ENCODE measurements around the gene SSBP4. TPM values are rescaled to one million over a fixed set of nuclear protein-coding genes. Genes with fewer than 3 reads are reported as not detected.

SSBP4 gene
- total and polyA plus RNA-seq, 9 of the 15 experiments (the other 6 are each of a cell fraction or from before 2014, with no cell fraction given): 1.1 to 189 (median 39.0) TPM

DNA sequence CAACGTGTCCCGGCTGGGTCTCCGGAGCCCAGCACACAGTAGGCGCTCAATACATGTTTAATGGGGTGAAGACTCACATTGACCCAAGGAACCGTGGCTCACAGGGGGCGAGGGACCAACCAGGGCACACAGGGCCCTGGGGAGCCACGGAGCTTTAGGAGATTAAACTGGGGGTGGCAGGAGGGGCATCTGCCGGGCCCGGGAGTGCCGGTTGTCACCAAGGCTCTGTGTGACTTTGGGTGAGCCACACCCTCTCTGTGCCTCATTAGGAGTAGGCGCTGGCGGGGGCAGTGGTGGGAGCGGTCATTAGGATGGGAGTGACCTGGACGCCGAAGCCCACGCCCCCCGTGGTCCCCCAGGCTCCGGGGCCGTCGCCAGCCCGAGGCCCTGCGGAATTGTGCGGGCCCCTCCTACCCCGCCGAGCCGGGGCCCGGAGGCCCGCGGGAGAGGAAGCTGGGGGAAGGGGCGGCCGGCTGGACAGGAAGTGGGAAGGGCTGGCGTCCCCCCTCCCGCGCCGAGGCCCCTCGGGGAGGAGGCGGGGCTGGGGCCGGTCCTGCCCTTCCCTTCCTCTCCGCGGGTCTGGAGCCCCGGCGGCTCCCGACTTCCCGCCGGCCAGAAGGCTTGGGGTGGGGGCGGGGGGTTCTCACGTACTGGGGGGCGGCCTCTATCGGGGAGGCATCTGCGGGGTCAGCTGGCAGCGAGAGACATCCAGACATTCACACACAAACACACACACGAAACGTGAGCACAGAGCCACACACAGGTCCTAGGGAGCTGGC lies 1.8 kb upstream of the SSBP4 start:
- in situ Hi-C loops (cut with MboI) (loop anchor here (10.0 kb wide), 1 partner anchor 323 kb away; the partner anchor contains the start of gene MAST3), intact Hi-C loops (cut with micrococcal nuclease) (loop anchor here (5.0 kb wide), 1 partner anchor 215 kb away; the partner anchor contains the start of gene RAB3A)
- Histone ChIP-seq H3K4me2 (ENCODE audit: insufficient read depth, low read length) (peak overlapping the region; percentile 88), H3K4me1 (replicated peaks in 1 of 2; ENCODE audit: control insufficient read depth in 2 of 2, insufficient read depth in 2 of 2, low read length in 2 of 2) (peaks cover 51 to 91% of the 10 kb centered on the region in 2 experiments), H3K9me1 (ENCODE audit: control insufficient read depth, insufficient read depth, low read length) (no peaks in the 10 kb centered on the region), H3K9me3 (replicated peaks; ENCODE audit: control insufficient read depth, insufficient read depth, low read depth, low read length) (no peaks in the 10 kb centered on the region), H3K36me3 (ENCODE audit: control insufficient read depth, insufficient read depth, low read length) (peaks cover 12% of the 10 kb centered on the region; the same call in 1 of the 3 replicates), H4K20me1 (replicated peaks; ENCODE audit: control insufficient read depth, insufficient read depth, low read length) (peaks cover 10% of the 10 kb centered on the region; the same call in 1 of the 2 replicates), H3K27me3 (ENCODE audit: control insufficient read depth in 2 of 2, insufficient read depth in 2 of 2, low read length in 2 of 2) (no peaks in the 10 kb centered on the region), H2AFZ (ENCODE audit: low read depth, low read length) (peak overlapping the region; percentile 92), H3K4me3 (peak overlapping the region; percentile 60), H3K27ac (ENCODE audit: extremely low read depth, low read depth, low read length) (peak overlapping the region; percentile 97), H3K9ac (ENCODE audit: insufficient read depth in 1 of 2, low read depth in 2 of 2, low read length in 2 of 2) (peak overlapping the region; percentile 90 to 93), H3K79me2 (ENCODE audit: control insufficient read depth, insufficient read depth, low read length) (peaks cover 47% of the 10 kb centered on the region)
- CTCF ChIA-PET (ENCODE audit: low intra/inter-chr PET ratio): no interaction called here
- no TSS peak for BruUV-seq (replicated peaks)
- ATAC-seq: peak; percentile 74
- FAIRE-seq: no peak
- WGBS (ENCODE audit: insufficient coverage, low coverage, missing lambda C conversion rate): 0% methylated on average over 29 of the region's 53 CpGs
- POLR2A ChIA-PET: interaction anchor here (0.6 to 11.1 kb wide), 11 partner anchors 11 to 646 kb away, joined by 3 to 244 read pairs (median 3); partner anchors contain the start of genes GDF15, JUND and SLC25A42
- DNase-seq (ENCODE audit: extremely low read depth in 1 of 4, low spot score in 3 of 4): peak; percentile 79 to 94 (median 85)
- TF ChIP-seq SRSF9 (IDR thresholded peaks at IDR 0.05; ENCODE audit: borderline replicate concordance, low read depth, low read length): no peak
- no peak for TF ChIP-seq TGIF2 (CRISPR knock-in tag; IDR thresholded peaks at IDR 0.05)
- no peak for TF ChIP-seq BMI1 (IDR thresholded peaks at IDR 0.05; ENCODE audit: low read length)
- no peak for TF ChIP-seq RBM17 (IDR thresholded peaks at IDR 0.05; ENCODE audit: borderline replicate concordance, low read depth, low read length)
- peak; percentile 76; the same call in 1 of the 2 replicates for TF ChIP-seq ELF1 (tag; IDR thresholded peaks at IDR 0.05)
- peak; percentile 100 for TF ChIP-seq ZKSCAN8 (CRISPR knock-in tag; IDR thresholded peaks at IDR 0.05)
- TF ChIP-seq TRIM24 (IDR thresholded peaks at IDR 0.05): peak in 1 of 2 experiments; percentile 33; a peak in 1 of 4 replicates
- TF ChIP-seq, protein P1, sequence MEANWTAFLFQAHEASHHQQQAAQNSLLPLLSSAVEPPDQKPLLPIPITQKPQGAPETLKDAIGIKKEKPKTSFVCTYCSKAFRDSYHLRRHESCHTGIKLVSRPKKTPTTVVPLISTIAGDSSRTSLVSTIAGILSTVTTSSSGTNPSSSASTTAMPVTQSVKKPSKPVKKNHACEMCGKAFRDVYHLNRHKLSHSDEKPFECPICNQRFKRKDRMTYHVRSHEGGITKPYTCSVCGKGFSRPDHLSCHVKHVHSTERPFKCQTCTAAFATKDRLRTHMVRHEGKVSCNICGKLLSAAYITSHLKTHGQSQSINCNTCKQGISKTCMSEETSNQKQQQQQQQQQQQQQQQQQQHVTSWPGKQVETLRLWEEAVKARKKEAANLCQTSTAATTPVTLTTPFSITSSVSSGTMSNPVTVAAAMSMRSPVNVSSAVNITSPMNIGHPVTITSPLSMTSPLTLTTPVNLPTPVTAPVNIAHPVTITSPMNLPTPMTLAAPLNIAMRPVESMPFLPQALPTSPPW (CRISPR knock-in tag; IDR thresholded peaks at IDR 0.05): peak; percentile 89
- TF ChIP-seq NONO (IDR thresholded peaks at IDR 0.05; ENCODE audit: low read depth in 2 of 2, low read length in 1 of 2): no peak
- no peak for TF ChIP-seq ZNF232 (CRISPR knock-in tag; IDR thresholded peaks at IDR 0.05)
- TF ChIP-seq FOXA3 (CRISPR knock-in tag; conservative IDR thresholded peaks at IDR 0.05 in 1 of 2, IDR thresholded peaks at IDR 0.05 in 1 of 2): peak; percentile 11 to 16; a peak in 1 of 4 replicates
- TF ChIP-seq FUS (optimal IDR thresholded peaks at IDR 0.05; ENCODE audit: low read depth, low read length): peak; percentile 50
- TF ChIP-seq HDAC2 (IDR thresholded peaks at IDR 0.05): peak; percentile 89
- no peak for TF ChIP-seq FOXJ3 (CRISPR knock-in tag; IDR thresholded peaks at IDR 0.05)
- TF ChIP-seq, protein P2, sequence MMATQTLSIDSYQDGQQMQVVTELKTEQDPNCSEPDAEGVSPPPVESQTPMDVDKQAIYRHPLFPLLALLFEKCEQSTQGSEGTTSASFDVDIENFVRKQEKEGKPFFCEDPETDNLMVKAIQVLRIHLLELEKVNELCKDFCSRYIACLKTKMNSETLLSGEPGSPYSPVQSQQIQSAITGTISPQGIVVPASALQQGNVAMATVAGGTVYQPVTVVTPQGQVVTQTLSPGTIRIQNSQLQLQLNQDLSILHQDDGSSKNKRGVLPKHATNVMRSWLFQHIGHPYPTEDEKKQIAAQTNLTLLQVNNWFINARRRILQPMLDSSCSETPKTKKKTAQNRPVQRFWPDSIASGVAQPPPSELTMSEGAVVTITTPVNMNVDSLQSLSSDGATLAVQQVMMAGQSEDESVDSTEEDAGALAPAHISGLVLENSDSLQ (IDR thresholded peaks at IDR 0.05): no peak
- no peak for TF ChIP-seq KAT2B (IDR thresholded peaks at IDR 0.05; ENCODE audit: low read depth, low read length)
- TF ChIP-seq, protein P3, sequence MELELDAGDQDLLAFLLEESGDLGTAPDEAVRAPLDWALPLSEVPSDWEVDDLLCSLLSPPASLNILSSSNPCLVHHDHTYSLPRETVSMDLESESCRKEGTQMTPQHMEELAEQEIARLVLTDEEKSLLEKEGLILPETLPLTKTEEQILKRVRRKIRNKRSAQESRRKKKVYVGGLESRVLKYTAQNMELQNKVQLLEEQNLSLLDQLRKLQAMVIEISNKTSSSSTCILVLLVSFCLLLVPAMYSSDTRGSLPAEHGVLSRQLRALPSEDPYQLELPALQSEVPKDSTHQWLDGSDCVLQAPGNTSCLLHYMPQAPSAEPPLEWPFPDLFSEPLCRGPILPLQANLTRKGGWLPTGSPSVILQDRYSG (tag; conservative IDR thresholded peaks at IDR 0.05; ENCODE audit: low read depth): no peak
- TF ChIP-seq HEY1 (CRISPR knock-in tag; IDR thresholded peaks at IDR 0.05; ENCODE audit: borderline replicate concordance): no peak
- no peak for TF ChIP-seq CBFB (CRISPR knock-in tag; IDR thresholded peaks at IDR 0.05)

Measured in K562 (cell line).